HepG2 (cell line): ENCODE data around the gene DDX1.

ENCODE experiments used
- ELF1 ChIP-seq: sonication (generic); formaldehyde crosslinking; IDR thresholded peaks from 2 replicates; pipeline ENCODE4 v1.4.0; 2020; ENCODE audit warnings: missing genetic modification reagents
- FOSL1 ChIP-seq: sonication (generic); formaldehyde crosslinking; IDR thresholded peaks from 2 replicates; pipeline ENCODE4 v1.9.0; 2021; ENCODE audit warnings: missing genetic modification reagents, borderline replicate concordance
- HDAC1 ChIP-seq: sonication (generic); formaldehyde crosslinking; IDR thresholded peaks from 2 replicates; pipeline ENCODE4 v1.5.1; 2020; ENCODE audit warnings: mild to moderate bottlenecking, missing genetic modification reagents
- JARID2 ChIP-seq: sonication (generic); formaldehyde crosslinking; IDR thresholded peaks from 2 replicates; pipeline ENCODE4 v1.8.1; 2023; ENCODE audit warnings: missing genetic modification reagents, inconsistent platforms; ENCODE audit not compliant: insufficient replicate concordance
- ZSCAN12 ChIP-seq: sonication (generic); formaldehyde crosslinking; IDR thresholded peaks from 2 replicates; pipeline ENCODE4 v1.9.0; 2021; ENCODE audit warnings: mild to moderate bottlenecking, missing genetic modification reagents
- TF ChIP-seq, protein P1 (sequence below): IDR thresholded peaks from 2 replicates; pipeline ENCODE4 v1.6.1; 2016; ENCODE audit warnings: low read depth, borderline replicate concordance
- TF ChIP-seq, protein P2 (sequence below): sonication (generic); formaldehyde crosslinking; IDR thresholded peaks from 2 replicates; pipeline ENCODE4 v1.4.0; 2020; ENCODE audit warnings: low read depth, mild to moderate bottlenecking, missing genetic modification reagents

DNA sequence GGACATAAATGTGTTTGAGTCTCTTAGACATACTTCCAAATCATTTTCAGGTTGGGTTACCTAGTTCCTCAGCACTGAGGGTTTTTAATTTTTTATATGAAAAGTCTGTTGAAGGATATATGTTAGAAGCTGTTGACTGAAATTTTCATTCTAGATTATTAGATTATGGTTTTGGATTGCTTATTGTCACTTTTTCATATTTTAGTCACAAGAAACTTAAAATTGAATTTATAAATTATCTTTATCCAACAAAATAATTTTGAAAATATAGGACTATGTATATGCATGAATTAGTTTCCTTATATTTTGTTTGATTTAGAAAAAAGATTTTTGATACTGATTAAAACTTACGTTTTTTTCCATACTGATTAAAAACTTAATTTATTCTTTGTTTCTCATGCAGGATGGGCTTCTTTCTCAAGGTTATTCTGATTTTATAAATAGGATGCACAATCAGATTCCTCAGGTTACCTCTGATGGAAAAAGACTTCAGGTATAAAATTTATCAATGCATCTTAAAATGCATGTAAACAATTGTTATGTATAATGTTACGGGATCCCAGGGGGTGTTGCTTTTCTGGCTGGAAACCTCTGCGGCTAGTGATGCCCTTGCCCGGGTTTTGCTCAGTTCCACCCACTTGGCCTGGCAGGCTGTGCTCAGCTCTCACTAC lies 26.2 kb downstream of the DDX1 start:
- TF ChIP-seq FOSL1, result no peak
- no peak for TF ChIP-seq ELF1 (CRISPR knock-in tag)
- TF ChIP-seq, protein P1, sequence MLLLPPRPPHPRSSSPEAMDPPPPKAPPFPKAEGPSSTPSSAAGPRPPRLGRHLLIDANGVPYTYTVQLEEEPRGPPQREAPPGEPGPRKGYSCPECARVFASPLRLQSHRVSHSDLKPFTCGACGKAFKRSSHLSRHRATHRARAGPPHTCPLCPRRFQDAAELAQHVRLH (CRISPR knock-in tag), result no peak
- TF ChIP-seq, protein P2, sequence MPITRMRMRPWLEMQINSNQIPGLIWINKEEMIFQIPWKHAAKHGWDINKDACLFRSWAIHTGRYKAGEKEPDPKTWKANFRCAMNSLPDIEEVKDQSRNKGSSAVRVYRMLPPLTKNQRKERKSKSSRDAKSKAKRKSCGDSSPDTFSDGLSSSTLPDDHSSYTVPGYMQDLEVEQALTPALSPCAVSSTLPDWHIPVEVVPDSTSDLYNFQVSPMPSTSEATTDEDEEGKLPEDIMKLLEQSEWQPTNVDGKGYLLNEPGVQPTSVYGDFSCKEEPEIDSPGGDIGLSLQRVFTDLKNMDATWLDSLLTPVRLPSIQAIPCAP, result no peak
- TF ChIP-seq HDAC1 (CRISPR knock-in tag), result no peak
- no peak for TF ChIP-seq ZSCAN12 (CRISPR knock-in tag)
- TF ChIP-seq JARID2 (CRISPR knock-in tag), result no peak
